ENCODE data around the gene FLYWCH1.

Gene FLYWCH1

GRCh38 chr16:2975161-2975795 lies 63.5 kb downstream of the FLYWCH1 start:
- no peak overlapping the region for H2AFZ ChIP-seq (ENCODE audit: low read length)
- H3K4me3 ChIP-seq (ENCODE audit: low read length, poor library complexity, severe bottlenecking) = no peak overlapping the region
- H3K27me3 ChIP-seq (ENCODE audit: insufficient read depth, low read length, poor library complexity, severe bottlenecking) = no peaks in the 10 kb centered on the region
- no peak overlapping the region for H3K4me2 ChIP-seq (ENCODE audit: low read depth, low read length, poor library complexity, severe bottlenecking)
- H3K9me3 ChIP-seq (ENCODE audit: insufficient read depth, low read depth, low read length) = no peaks in the 10 kb centered on the region
- no peak overlapping the region for H3K9ac ChIP-seq (ENCODE audit: low read depth, low read length, poor library complexity, severe bottlenecking)
- peaks cover 2% of the 10 kb centered on the region for H3K4me1 ChIP-seq (ENCODE audit: insufficient read depth, low read length, poor library complexity, severe bottlenecking)
- TF ChIP-seq CTCF (conservative IDR thresholded peaks at IDR 0.05; ENCODE audit: low read length) = no peak
- no peak for TF ChIP-seq EZH2phosphoT487 (IDR thresholded peaks at IDR 0.05; ENCODE audit: borderline replicate concordance)
- H3K36me3 ChIP-seq (ENCODE audit: insufficient read depth, low read length) = no peaks in the 10 kb centered on the region
- peaks cover 7% of the 10 kb centered on the region for H4K20me1 ChIP-seq (ENCODE audit: insufficient read depth, low read length, poor library complexity, severe bottlenecking)
- H3F3A ChIP-seq (ENCODE audit: low read depth) = no peaks in the 10 kb centered on the region
- no peaks in the 10 kb centered on the region for H3K9me2 ChIP-seq (replicated peaks; ENCODE audit: low read depth, low read length)
- H3K79me2 ChIP-seq (ENCODE audit: insufficient read depth, low read length) = peaks cover 36% of the 10 kb centered on the region

DNA sequence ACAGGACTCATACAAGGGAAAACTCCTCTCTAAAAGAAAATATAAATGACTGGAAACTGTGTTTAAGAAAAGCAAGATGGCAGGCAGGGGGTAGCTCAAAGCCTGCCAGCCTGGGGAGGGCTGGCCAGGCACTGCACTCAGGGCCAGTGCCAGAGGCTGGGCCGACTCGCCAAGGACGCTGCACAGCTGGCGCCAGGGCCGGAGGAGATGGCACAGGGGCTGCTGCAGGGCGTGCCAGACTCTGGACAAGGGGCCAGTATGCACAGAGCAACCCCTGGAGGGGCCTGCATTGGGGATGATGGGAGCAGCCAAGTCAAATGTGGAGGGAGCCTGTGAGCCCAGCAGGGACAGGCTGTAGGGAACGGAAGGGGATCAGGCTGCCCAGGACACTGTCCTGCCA lies 64.5 kb downstream of the FLYWCH1 start:
- no peak overlapping the region for H3K9ac ChIP-seq (ENCODE audit: low read depth, low read length, poor library complexity, severe bottlenecking)
- H3K4me3 ChIP-seq (ENCODE audit: low read length, poor library complexity, severe bottlenecking) = no peak overlapping the region

DNA sequence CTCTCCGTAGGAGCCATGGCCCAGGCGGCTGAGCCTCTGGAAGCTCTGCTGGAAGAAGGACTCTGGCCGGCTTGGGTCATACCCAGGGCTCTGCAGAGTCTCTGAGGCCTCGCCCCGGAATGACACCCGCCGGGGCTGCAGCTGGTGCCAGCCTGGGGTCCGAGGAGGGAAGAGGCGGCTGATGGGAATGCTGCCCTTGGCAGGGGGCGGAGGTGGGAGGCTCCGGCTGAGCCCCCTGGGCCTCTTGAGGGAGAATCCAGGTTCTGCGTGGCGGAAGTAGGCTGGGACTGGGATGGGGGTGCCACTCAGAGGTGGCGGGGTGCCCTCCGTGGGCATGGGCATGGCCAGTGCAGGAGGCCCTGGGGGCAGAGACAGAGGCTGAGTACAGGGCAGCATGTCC lies 64.9 kb downstream of the FLYWCH1 start:
- no peaks in the 10 kb centered on the region for H3K9me3 ChIP-seq (ENCODE audit: insufficient read depth, low read depth, low read length)
- no peak overlapping the region for H3K9ac ChIP-seq (ENCODE audit: low read depth, low read length, poor library complexity, severe bottlenecking)

More for the DNA sequence above, 64.5 kb downstream of the FLYWCH1 start:
- Histone ChIP-seq H2AFZ (ENCODE audit: low read length) (no peak overlapping the region), H3K9me2 (replicated peaks; ENCODE audit: low read depth, low read length) (no peaks in the 10 kb centered on the region), H4K20me1 (ENCODE audit: insufficient read depth, low read length, poor library complexity, severe bottlenecking) (no peaks in the 10 kb centered on the region), H3K4me2 (ENCODE audit: low read depth, low read length, poor library complexity, severe bottlenecking) (no peak overlapping the region), H3K9me3 (ENCODE audit: insufficient read depth, low read depth, low read length) (no peaks in the 10 kb centered on the region), H3K27me3 (ENCODE audit: insufficient read depth, low read length, poor library complexity, severe bottlenecking) (no peaks in the 10 kb centered on the region), H3K4me1 (ENCODE audit: insufficient read depth, low read length, poor library complexity, severe bottlenecking) (no peaks in the 10 kb centered on the region), H3F3A (ENCODE audit: low read depth) (no peaks in the 10 kb centered on the region), H3K79me2 (ENCODE audit: insufficient read depth, low read length) (peaks cover 32% of the 10 kb centered on the region), H3K36me3 (ENCODE audit: insufficient read depth, low read length) (no peaks in the 10 kb centered on the region)
- TF ChIP-seq CTCF (conservative IDR thresholded peaks at IDR 0.05; ENCODE audit: low read length) (no peak), EZH2phosphoT487 (IDR thresholded peaks at IDR 0.05; ENCODE audit: borderline replicate concordance) (no peak)

More for the DNA sequence above, 64.9 kb downstream of the FLYWCH1 start:
- no peak for TF ChIP-seq EZH2phosphoT487 (IDR thresholded peaks at IDR 0.05; ENCODE audit: borderline replicate concordance)
- TF ChIP-seq CTCF (conservative IDR thresholded peaks at IDR 0.05; ENCODE audit: low read length) = no peak
- Histone ChIP-seq H3K4me2 (ENCODE audit: low read depth, low read length, poor library complexity, severe bottlenecking) (no peak overlapping the region), H4K20me1 (ENCODE audit: insufficient read depth, low read length, poor library complexity, severe bottlenecking) (no peaks in the 10 kb centered on the region), H3K36me3 (ENCODE audit: insufficient read depth, low read length) (no peaks in the 10 kb centered on the region), H3F3A (ENCODE audit: low read depth) (no peaks in the 10 kb centered on the region), H2AFZ (ENCODE audit: low read length) (no peak overlapping the region), H3K27me3 (ENCODE audit: insufficient read depth, low read length, poor library complexity, severe bottlenecking) (no peaks in the 10 kb centered on the region), H3K4me1 (ENCODE audit: insufficient read depth, low read length, poor library complexity, severe bottlenecking) (no peaks in the 10 kb centered on the region), H3K79me2 (ENCODE audit: insufficient read depth, low read length) (peaks cover 30% of the 10 kb centered on the region), H3K4me3 (ENCODE audit: low read length, poor library complexity, severe bottlenecking) (no peak overlapping the region), H3K9me2 (replicated peaks; ENCODE audit: low read depth, low read length) (no peaks in the 10 kb centered on the region)

All from Loucy (cell line).